Measurements from ENCODE around the gene PHKB.
"Not testable (repeated sequence)": the region's sequence is repeated elsewhere in the genome, so short reads cannot be mapped to it uniquely, and the experiment has no call there.

PHKB gene

GRCh38 chr16:47460711-47461597 lies at the start of gene PHKB, which contains the start of gene ITFG1:
Gene PHKB, plus strand, starts transcription at chr16:47461331. Its CDS starts 20 bp downstream, at chr16:47461351.
Gene ITFG1, minus strand, starts transcription at chr16:47461063. Its CDS starts 18 bp downstream, at chr16:47461045.
- H3K4me3 ChIP-seq (ENCODE audit: low read depth, low read length) = peak within 1 kb of the TSS; percentile 97
- in situ Hi-C loops (cut with HindIII; ENCODE audit: low sequenced_read_pairs) = no loop called here
- TF ChIP-seq CTCF (IDR thresholded peaks at IDR 0.05; ENCODE audit: low read depth, low read length) = no peak
- DNase-seq (ENCODE audit: low read depth, low spot score) = peak; percentile 95

DNA sequence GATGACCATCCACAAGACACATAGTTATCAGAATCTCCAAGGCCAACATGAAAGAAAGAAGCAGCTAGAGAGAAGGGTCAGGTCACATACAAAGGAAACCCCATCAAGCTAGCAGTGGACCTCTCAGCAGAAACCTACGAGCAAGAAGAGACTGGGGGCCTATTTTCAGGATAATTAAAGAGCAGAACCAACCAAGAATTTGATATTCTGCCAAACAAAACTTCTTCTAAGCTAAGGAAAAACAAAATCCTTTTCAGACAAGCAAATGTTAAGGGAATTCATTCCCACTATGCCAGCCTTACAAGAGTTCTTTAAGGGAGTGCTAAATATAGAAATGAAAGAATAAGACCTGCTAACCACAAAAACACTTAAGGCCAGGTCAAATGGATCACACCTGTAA lies 48.1 kb upstream of the PHKB start:
- no peak for TF ChIP-seq CTCF (IDR thresholded peaks at IDR 0.05; ENCODE audit: low read depth, low read length)
- DNase-seq (ENCODE audit: low read depth, low spot score) = peak; percentile 63
- no peak overlapping the region for H3K4me3 ChIP-seq (ENCODE audit: low read depth, low read length)
- in situ Hi-C loops (cut with HindIII; ENCODE audit: low sequenced_read_pairs) = no loop called here

DNA sequence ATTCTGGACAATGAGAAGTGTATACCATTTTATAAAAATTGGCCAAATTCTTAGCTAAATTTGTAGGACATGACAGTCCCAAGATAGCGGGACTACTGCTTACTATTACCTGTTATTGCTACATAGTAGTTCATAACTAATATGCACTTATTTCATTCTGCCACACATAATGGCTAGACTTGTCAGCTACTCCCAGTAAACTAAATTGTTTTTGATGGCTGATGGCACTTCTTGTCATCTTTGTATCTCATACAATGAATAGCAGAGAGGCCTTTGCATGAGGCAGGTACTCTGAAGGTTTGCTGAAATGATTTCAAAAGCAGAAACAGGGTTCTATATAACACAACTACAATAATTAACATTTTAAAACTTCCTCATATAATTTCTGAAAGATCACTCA lies 44.3 kb upstream of the PHKB start:
- in situ Hi-C loops (cut with HindIII; ENCODE audit: low sequenced_read_pairs) = no loop called here
- DNase-seq (ENCODE audit: low read depth, low spot score) = no peak
- no peak for TF ChIP-seq CTCF (IDR thresholded peaks at IDR 0.05; ENCODE audit: low read depth, low read length)
- no peak overlapping the region for H3K4me3 ChIP-seq (ENCODE audit: low read depth, low read length)

GRCh38 chr16:47424846-47425245 lies 36.3 kb upstream of the PHKB start:
- no peak for DNase-seq (ENCODE audit: low read depth, low spot score)
- TF ChIP-seq CTCF (IDR thresholded peaks at IDR 0.05; ENCODE audit: low read depth, low read length) = no peak
- H3K4me3 ChIP-seq (ENCODE audit: low read depth, low read length) = no peak overlapping the region
- in situ Hi-C loops (cut with HindIII; ENCODE audit: low sequenced_read_pairs) = no loop called here

- TF ChIP-seq CTCF (IDR thresholded peaks at IDR 0.05; ENCODE audit: low read depth, low read length) = no peak
- in situ Hi-C loops (cut with HindIII; ENCODE audit: low sequenced_read_pairs) = no loop called here
- H3K4me3 ChIP-seq (ENCODE audit: low read depth, low read length) = no peak overlapping the region
- no peak for DNase-seq (ENCODE audit: low read depth, low spot score)
These were observed 34.3 kb upstream of the PHKB start for GRCh38 chr16:47426806-47427205.

- in situ Hi-C loops (cut with HindIII; ENCODE audit: low sequenced_read_pairs) = no loop called here
- no peak for TF ChIP-seq CTCF (IDR thresholded peaks at IDR 0.05; ENCODE audit: low read depth, low read length)
- peak; percentile 28 for DNase-seq (ENCODE audit: low read depth, low spot score)
- no peak overlapping the region for H3K4me3 ChIP-seq (ENCODE audit: low read depth, low read length)
These were observed 29.2 kb upstream of the PHKB start for GRCh38 chr16:47431960-47432359.

DNA sequence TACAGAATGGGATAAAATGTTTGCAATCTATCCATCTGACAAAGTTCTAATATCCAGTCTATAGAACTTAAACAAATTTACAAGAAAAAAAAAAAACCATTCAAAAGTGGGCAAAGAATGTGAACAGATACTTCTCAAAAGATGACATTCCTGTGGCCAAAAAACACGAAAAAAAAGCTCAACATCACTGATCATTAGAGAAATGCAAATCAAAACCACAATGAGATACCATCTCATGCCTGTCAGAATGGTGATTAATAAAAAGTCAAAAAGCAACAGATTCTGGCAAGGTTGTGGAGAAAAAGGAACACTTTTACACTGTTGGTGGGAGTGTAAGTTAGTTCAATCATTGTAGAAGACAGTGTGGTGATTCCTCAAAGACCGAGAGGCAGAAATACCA lies 26.9 kb upstream of the PHKB start:
- DNase-seq (ENCODE audit: low read depth, low spot score); H3K4me3 ChIP-seq (ENCODE audit: low read depth, low read length); in situ Hi-C loops (cut with HindIII; ENCODE audit: low sequenced_read_pairs): not testable (repeated sequence)

GRCh38 chr16:47440066-47440465 lies 21.1 kb upstream of the PHKB start:
- in situ Hi-C loops (cut with HindIII; ENCODE audit: low sequenced_read_pairs); DNase-seq (ENCODE audit: low read depth, low spot score); H3K4me3 ChIP-seq (ENCODE audit: low read depth, low read length): not testable (repeated sequence)

DNA sequence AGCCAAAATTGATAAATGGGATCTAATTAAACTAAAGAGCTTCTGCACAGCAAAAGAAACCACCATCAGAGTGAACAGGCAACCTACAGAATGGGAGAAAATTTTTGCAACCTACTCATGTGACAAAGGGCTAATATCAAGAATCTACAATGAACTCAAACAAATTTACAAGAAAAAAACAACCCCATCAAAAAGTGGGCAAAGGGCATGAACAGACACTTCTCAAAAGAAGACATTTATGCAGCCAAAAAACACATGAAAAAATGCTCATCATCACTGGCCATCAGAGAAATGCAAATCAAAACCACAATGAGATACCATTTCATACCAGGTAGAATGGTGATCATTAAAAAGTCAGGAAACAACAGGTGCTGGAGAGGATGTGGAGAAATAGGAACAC lies 18.2 kb upstream of the PHKB start:
- H3K4me3 ChIP-seq (ENCODE audit: low read depth, low read length); DNase-seq (ENCODE audit: low read depth, low spot score); in situ Hi-C loops (cut with HindIII; ENCODE audit: low sequenced_read_pairs): not testable (repeated sequence)
